Ecto neural progenitor cell (in vitro differentiated cells): ENCODE measurements around the gene MIPOL1.
"Not testable (repeated sequence)": the region's sequence is repeated elsewhere in the genome, so short reads cannot be mapped to it uniquely, and the experiment has no call there.

ENCODE experiments used
- DNase-seq: peaks from one replicate; pipeline ENCODE4 v3.0.0-alpha.2; 2018; ENCODE audit warnings: low spot score

The MIPOL1 gene

DNA sequence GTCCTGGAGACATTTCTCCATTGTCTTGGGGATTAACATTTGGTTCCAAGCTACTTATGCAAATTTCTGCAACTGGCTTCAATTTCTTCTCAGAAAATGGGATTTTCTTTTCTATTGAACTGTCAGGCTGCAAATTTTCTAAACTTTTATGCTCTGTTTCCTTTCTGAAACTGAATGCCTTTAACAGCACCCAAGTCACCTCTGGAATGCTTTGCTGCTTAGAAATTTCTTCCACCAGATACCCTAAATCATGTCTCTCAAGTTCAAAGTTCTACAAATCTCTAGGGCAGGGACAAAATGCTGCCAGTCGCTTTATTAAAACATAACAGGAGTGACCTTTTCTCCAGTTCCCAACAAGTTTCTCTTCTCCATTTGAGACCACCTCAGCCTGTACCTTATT lies 264.7 kb downstream of the MIPOL1 start:
- DNase-seq: not testable (repeated sequence)

DNA sequence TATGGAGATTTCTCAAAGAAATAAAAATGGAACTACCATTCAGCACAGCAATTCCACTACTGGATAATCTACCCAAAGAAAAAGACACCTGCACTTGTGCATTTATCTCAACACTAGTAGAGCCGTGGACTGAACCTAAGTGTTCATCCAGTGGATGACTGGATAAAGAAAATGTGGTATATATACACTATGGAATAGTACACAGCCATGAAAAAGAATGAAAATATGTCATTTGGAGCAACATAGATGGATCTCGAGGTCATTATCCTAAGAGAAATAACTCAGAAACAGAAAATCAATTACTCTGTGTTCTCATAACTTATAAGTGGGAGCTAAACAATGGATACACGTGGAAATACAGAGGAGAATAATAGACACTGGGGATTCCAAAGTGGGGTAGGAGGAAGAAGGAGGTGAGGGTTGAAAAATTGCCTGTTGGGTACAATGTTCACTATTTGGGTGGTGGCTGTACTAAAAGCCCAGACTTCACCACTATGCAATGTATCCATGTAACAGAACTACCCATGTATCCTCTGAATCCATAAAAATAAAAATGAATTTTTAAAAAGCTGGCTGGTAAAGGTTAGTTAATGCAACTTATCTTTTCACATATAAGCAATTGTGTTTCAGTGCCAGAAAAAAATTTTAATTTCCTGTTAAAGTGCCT lies 266.6 kb downstream of the MIPOL1 start:
- no peak for DNase-seq

DNA sequence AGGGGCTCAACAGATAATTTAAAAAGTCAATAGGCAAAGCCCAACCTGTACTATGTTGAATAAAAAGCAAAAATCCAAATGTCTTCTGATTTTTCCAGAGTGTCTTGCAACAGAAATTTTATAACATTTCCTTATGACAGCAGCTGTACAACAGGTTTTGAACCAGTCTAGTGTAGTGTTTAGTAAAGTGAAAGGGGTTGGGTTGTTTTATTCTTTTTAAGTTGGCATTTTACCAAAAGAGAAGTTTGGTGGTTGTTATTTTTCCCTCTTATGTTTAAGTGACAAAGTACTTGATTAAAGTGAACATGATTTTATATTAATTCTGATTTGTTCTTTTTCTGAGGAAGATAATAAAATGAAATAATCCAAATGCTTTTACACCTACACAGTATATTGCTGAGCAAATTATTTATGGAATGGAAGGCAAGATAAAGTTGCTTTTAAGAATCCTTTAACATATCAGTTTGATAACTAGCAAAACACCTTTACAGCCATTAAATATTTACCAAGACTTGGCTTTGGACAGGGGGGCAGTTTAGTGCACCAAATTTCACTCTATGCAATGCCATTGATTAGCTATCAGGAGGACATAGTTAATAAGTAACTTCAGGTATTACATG lies 268.4 kb downstream of the MIPOL1 start:
- no peak for DNase-seq

DNA sequence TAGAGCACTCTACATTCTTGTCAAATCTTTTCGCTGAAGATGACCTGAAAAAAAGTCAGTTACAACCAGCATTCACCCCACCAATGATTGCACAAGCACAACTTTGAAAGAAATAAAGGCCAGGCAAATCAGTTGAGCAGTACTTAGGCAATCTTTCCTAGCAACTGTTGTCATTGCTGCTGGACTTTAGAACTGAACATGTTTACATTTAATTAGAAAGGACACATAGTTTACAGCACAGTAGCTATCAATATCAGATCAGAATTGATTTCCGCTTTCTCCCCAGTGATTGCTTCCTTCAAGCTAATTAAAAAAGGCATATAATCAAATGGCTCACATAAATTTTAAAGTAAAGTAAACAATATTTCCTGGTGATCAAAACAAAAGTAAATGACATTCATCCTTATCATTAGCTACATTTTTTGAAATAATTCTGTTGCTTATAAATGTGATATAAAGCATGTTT lies 268.9 kb downstream of the MIPOL1 start:
- no peak for DNase-seq

DNA sequence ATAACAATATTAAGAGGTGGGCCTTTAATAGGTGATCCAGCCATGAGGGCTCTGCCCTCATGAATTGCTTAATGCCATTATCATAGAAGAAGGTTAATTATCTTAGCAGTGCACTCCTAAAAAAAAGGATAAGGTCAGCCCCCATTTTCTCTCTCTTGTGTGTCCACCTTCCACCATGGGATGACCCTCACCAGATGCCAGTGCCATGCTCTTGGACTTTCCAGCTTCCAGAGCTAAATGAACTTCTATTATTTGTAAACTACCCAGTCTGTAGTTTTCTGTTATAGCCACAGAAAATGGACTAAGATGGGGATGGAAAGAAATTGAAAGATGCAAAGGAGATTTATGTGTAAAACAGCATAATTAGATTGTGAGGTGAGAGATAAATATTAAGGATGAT lies 271.9 kb downstream of the MIPOL1 start:
- no peak for DNase-seq

DNA sequence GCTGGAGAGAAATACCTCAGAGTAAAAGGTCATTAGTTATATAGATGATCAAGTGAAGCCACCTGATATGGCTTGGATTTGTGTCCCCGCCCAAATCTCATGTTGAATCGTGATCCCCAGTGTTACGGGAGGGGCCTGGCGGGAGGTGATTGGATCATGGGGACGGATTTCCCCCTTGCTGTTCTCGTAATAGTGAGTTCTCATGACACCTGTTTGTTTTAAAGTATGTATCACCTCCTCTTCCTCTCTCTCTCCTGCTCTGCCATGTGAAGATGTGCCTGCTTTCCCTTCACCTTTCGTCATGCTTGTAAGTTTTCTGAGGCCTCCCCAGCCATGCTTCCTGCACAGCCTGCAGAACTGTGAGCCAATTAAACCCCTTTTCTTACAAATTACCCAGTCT lies 272.5 kb downstream of the MIPOL1 start:
- no peak for DNase-seq

DNA sequence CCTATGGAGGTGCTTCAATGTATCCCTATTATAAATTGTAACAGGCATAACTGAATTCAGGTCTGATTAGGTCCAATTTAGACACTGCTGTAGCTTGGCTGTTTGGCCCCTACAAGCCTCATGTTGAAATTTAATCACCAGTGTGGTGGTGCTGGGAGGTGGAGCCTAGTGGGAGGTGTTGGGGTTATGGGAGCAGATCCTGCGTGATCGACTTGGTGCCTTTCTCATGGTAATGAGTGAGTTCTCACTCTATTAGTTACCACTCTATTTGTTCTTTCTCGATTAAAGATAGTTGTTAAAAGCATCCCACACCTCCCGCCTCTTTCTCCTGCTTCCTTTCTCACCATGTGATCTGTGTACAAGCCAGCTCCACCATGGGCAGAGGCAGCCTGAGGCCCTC lies 275.2 kb downstream of the MIPOL1 start:
- DNase-seq: no peak

DNA sequence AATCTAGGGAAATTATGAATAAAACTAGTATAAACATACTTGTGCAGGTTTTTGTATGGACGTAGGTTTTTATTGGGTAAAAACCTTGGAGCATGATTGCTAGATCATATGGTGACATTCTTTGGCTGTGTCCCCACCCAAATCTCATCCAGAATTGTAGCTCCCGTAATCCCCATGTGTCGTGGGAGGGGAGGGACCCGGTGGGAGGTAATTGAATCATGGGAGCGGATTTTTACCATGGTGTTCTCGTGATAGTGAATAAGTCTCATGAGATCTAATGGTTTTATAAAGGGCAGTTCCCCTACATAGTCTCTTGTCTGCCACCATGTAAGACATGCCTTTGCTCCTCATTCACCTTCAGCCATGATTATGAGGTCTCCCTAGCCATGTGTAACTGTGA lies 276.5 kb downstream of the MIPOL1 start:
- DNase-seq: no peak

DNA sequence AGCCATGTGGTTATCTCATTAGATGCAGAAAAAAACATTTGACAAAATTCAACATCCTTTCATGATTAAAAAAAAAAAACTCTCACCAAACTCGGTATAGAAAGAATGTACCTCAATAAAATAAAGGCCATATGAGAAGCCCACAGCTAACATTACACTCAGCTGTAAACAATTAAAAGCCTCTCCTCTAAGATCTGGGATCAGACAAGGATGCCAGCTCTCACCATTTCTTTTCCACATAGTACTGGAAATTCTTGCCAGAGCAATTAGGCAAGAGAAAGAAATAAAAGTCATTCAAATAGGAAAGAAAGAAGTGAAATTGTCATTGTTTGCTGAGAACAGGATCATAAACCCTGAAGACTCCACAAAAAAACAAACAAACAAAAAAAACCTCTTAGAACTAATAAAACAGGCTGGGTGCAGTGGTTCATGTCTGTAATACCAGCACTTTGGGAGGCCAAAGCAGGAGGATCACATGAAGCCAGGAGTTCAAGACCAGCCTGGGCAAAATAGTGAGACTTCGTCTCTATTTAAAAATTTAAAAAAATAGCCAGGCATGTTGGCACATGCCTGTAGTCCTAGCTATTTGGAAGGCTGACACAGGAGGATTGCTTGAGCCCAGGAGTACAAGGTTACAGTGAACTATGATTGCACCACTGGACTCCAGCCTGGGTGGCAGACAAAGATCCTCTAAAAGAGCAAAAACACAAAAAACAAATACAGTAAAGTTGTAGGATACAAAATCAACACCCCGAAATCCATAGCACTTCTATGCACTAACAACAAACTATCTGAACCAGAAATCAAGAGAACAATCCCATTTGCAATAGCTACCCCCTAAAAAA lies 282.9 kb downstream of the MIPOL1 start:
- DNase-seq: no peak

DNA sequence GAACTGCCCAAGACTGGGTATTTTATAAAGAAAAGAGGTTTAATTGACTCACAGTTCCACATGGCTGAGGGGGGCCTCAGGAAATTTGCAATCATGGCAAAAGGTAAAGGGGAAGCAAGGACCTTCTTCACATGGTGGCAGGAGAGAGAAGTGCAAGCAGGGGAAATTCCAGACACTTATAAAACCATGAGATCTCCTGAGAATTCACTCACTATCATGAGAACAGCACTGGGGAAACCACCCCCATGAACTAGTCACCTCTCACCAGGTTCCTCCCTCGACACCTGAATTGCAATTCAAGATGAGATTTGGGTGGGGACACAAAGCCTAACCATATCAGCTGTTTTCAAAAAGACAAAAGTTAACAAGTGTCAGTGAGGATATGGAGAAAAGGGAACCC lies 284.7 kb downstream of the MIPOL1 start:
- no peak for DNase-seq

DNA sequence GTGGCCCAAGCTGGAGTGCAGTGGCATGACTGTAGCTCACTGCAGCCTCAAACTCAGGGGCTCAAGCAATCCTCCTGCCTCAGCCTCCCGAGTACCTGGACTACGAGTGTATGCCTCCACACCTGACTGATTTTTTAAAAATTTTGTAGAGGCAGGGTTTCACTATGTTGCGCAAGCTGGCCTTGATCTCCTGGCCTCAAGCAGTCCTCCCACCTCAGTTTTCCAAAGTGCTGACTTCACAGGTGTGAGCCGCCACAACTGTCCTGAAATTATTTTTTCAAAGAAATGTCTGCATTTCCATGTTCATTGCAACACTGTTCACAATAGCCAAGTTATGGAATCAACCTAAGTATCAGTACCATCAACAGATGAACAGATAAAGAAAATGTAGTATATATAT lies 285.9 kb downstream of the MIPOL1 start:
- no peak for DNase-seq

DNA sequence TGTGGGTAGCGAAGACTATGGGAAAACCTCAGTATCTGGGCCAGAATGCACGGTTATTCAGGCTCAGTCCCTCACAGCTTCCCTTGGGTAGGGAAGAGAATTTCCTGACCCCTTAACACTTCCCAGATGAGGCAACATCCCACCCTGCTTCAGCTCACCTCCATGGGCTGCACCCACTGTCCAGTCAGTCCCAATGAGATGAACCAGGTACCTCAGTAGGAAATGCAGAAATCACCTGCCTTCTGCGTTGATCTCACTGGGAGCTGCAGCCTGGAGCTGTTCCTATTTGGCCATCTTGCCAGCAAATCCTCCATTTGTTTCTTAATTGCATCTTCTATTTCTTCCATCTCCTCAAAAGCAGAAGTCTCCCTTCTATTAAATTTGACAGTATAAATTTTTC lies 292.9 kb downstream of the MIPOL1 start:
- DNase-seq: no peak

DNA sequence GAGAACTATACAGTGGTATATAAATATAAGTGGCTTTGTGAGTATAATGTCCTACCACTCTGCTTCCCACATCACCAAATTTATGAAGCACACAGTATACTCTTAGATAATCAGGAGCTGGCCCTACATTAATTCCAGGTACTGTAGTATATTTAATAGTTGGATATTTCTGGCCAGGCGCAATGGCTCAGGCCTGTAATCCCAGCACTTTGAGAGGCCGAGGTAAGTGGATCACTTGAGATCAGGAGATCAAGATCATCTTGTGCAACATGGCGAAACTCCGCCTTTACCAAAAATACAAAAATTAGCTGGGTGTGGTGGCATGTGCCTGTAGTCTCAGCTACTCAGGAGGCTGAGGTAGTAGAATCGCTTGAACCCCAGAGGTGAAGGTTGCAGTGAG lies 293.3 kb downstream of the MIPOL1 start:
- no peak for DNase-seq

DNA sequence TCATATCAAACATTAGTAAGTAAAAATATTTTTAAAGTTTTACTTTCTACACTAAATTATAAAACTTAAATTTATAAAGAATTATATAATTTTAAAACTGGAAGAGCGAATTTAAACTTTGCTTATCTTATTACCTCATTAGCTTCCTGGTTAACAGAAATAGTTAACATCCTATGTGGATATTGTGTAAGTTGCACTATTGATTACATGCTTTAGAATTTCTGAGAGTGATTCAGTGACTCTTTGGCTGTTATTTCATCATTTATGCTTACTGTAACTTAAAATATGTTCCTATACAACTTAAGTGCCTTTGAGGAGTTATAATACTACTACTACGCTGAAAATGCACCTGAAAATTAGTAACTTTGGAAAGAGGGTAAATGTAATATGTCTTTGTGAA lies 295.9 kb downstream of the MIPOL1 start:
- no peak for DNase-seq

DNA sequence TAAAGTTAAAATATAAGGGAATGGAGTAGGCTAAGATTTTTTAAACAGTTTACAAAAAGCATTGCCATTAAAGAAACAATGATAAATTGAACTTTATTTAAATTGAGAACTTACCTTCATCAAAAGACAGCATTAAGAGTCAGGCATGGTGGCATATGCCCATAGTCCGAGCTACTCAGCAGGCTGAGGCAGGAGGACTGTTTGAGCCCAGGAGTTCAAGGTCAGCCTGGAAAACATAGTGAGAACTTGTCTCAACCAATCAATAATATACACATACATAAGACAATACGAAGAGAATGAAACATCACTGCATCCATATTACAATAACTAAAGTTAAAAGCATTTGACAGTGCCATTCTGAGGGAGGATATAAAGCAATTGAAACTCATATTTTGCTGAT lies 299.7 kb downstream of the MIPOL1 start:
- no peak for DNase-seq

DNA sequence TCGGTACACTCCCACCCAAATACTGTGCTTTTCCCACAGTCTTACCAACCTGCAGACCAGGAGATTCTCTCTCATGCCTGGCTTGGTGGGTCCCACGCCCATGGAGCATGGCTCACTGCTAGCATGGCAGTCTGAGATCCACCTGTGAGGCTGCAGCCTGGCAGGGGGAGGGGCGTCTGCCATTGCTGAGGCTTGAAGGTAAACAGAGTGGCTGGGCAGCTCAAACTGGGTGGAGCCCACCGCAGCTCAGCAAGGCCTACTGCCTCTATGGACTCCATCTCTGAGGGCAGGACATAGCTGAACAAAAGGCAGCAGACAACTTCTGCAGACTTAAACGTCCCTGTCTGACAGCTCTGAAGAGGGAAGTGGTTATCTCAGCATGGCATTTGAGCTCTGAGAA lies 304.1 kb downstream of the MIPOL1 start:
- DNase-seq: no peak

DNA sequence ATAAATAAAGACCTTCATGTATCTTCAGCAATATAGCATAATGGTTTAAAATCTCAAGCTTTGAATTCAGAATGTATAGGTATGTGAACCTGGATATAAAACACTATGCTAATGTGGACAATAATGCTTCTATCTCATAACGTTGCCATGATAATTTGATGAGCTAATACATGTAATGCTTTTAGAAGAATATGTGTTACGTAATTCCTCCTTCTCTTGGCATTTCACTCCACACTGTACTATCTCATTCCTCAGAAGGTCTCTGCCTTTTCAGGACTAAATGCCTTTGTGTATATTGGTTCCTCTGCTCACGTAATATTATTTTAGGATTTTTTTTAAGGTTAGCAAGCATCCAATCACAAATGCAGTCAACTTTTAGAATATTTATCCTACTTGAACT lies 310.8 kb downstream of the MIPOL1 start:
- no peak for DNase-seq

DNA sequence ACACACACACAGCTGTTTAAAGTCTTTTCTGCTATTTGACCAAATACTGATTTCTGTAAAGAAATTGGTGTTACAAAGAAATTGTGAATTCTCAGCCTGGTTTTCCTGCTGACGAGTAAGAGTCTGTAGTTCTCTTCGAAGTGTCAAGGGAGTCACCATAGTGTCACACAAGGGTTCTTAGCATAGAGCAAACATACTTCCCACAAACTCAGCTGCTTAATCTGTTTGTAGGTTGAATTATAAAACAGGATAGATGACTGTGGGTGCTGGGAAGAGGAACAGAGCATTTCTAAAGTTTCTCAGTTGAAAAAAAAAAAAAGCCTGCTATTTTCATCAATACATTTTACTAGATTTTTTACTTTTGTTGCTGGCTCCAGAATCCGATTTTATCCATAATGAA lies 314.4 kb downstream of the MIPOL1 start:
- DNase-seq: no peak

DNA sequence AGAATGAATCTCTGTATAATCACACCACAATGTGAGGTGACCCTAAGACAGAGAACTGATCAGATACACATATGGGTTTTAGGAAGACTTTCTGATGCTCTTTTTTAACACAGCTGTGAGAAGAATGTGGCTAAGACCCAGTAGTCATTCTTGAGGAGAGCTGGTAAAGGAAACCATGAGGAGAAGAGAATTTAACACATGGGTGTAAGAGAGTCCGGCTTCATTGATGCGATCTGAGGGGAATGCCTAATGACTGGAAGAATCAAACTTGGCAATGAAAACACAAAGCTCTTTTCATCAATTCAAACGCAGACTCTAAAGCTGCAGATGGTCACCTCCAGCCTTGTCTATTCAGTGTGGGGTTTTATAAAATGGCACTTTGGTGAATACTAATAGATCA lies 318.0 kb downstream of the MIPOL1 start:
- DNase-seq: no peak

DNA sequence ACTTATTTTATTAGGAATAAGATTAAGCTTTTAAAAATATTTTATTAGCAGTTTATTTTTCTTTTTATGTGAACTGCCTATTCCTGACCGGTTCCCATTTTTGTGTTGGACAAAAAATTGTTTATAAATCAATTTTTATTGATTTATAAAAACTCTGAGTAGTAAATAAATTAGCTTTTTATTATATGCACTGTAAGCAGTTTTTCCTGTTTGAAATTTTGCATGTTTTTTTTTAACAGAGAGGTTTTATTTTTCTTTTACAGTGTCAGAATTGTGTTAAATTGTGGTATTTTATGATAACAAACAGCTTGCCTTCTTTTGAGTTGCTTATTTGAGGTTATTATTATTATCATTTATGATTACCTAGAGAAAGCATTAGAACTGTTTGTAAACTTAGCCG lies 329.3 kb downstream of the MIPOL1 start:
- no peak for DNase-seq

DNA sequence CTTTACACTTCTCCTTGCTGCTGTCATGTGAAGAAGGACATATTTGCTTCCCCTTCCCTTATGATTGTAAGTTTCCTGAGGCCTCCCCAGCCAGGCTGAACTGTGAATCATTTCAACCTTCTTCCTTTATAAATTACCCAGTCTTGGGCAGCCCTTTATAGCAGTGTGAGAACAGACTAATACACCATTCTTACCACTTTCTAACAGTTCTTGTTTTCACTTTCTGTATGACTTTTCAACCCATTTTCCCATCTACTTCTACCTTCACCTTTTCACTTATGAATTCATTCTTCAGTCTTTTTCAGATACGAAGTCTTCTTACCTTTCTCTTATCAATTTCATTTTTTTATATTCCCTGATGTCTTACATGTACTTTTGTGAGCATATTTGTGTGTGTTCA lies 342.3 kb downstream of the MIPOL1 start:
- DNase-seq: no peak

DNA sequence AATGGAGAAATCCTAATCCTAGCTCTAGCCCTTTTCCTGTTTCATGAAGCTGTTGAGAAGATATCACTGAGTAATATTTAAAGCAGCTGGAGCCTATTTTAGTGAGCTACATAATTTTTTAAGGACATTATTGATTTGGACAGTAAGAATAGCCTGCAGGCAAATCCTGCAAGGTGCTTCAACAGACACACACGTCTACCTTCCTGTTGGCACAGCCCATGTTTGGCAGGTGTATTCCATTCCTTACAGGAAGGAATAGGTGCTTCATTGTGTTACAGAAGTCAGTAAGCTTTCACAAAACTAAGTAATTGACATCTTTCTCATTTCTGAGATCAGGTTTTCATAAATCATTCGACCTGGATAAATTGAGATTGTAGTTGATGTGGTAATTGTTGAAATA lies 346.7 kb downstream of the MIPOL1 start:
- DNase-seq: no peak

DNA sequence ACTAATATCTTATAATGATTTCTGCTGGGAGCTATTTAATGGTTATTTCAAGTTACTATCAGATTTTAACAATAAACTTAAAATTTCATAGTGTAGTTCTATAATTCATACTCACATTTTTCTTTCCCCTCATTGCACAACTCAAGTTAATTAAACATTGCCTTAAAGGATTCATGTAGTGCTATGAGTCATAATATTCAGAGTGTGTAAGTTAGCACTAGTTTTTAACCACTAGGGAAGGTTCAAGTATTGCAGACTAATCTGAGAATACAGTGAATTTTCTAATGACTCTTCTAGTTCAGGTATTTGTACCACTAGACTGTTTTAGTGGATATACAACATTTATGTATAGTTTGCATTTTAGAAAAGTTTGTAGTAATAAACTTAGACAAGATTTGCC lies 347.4 kb downstream of the MIPOL1 start:
- DNase-seq: no peak
